GM19397 (cell line): ENCODE results near the gene NEURL1B.
A peak's percentile ranks its signal among the peaks of the same experiment; 100 is the strongest.
"Not testable (repeated sequence)": the region's sequence is repeated elsewhere in the genome, so short reads cannot be mapped to it uniquely, and the experiment has no call there.

Source experiments
- ATAC-seq: cut with Tn5 transposase; IDR thresholded peaks from one replicate; pipeline ENCODE4 v1.9.1; 2021; ENCODE audit warnings: mild to moderate bottlenecking, moderate library complexity; ENCODE audit not compliant: unreplicated experiment

NEURL1B gene

GRCh38 chr5:172640822-172641358 lies at the start of gene NEURL1B:
Gene NEURL1B (plus strand): TSS chr5:172641263. CDS start chr5:172641407, 144 bp downstream.
- peak; percentile 63 for ATAC-seq

GRCh38 chr5:172591636-172592035 lies 49.4 kb upstream of the NEURL1B start:
- ATAC-seq: no peak

GRCh38 chr5:172592881-172593280 lies 48.2 kb upstream of the NEURL1B start:
- ATAC-seq: no peak

GRCh38 chr5:172593306-172593705 lies 47.8 kb upstream of the NEURL1B start:
- no peak for ATAC-seq

GRCh38 chr5:172593721-172594235 lies 47.3 kb upstream of the NEURL1B start:
- ATAC-seq: no peak

- no peak for ATAC-seq
Measured at GRCh38 chr5:172594431-172594830, 46.6 kb upstream of the NEURL1B start.

GRCh38 chr5:172594867-172595466 lies 46.1 kb upstream of the NEURL1B start:
- no peak for ATAC-seq

GRCh38 chr5:172595596-172596455 lies 45.2 kb upstream of the NEURL1B start:
- no peak for ATAC-seq

GRCh38 chr5:172596638-172597231 lies 44.3 kb upstream of the NEURL1B start:
- no peak for ATAC-seq

- no peak for ATAC-seq
Measured at GRCh38 chr5:172597755-172598155, 43.3 kb upstream of the NEURL1B start.

- no peak for ATAC-seq
Measured at GRCh38 chr5:172598251-172599203, 42.5 kb upstream of the NEURL1B start.

GRCh38 chr5:172599204-172599567 lies 41.9 kb upstream of the NEURL1B start:
- no peak for ATAC-seq

- ATAC-seq: no peak
Measured at GRCh38 chr5:172600571-172600970, 40.5 kb upstream of the NEURL1B start.

GRCh38 chr5:172601576-172601975 lies 39.5 kb upstream of the NEURL1B start:
- not testable (repeated sequence) for ATAC-seq

GRCh38 chr5:172602783-172603231 lies 38.3 kb upstream of the NEURL1B start:
- no peak for ATAC-seq

- no peak for ATAC-seq
Measured at GRCh38 chr5:172603251-172603806, 37.7 kb upstream of the NEURL1B start.

- no peak for ATAC-seq
Measured at GRCh38 chr5:172605466-172605865, 35.6 kb upstream of the NEURL1B start.

- ATAC-seq: no peak
Measured at GRCh38 chr5:172606156-172606785, 34.8 kb upstream of the NEURL1B start.

- no peak for ATAC-seq
Measured at GRCh38 chr5:172607213-172607793, 33.8 kb upstream of the NEURL1B start.
